H1 (cell line): ENCODE data around the gene EIF4E1B. TPM values are rescaled to one million over a fixed set of nuclear protein-coding genes. Genes with fewer than 3 reads are reported as not detected.

ENCODE experiments used
- CTCF ChIA-PET: fragments of 300-600 bp; sonication (Branson Sonifier 250); formaldehyde crosslinking; loops from one replicate; lab custom pipeline; 2021; ENCODE audit not compliant: partially characterized antibody; lab: Charles Lee
- POLR2A ChIA-PET: fragments of 300-600 bp; sonication (Branson Sonifier 250); formaldehyde crosslinking; loops from one replicate; lab custom pipeline; 2021; ENCODE audit warnings: inconsistent platforms; ENCODE audit not compliant: partially characterized antibody; lab: Charles Lee
- DNase-seq, 2 experiments: peaks; one replicate each; pipeline versions ENCODE4 v3.0.0 to v3.0.0-alpha.2; 2010 to 2022; ENCODE audit warnings: low spot score in 2 of 2, low read depth in 1 of 2, mixed read lengths in 1 of 2
- FAIRE-seq: peaks from 2 replicates; lab custom pipeline; 2011; peaks lifted over from hg19 to GRCh38; lab: Jason Lieb, UNC
- H2AFZ ChIP-seq: 2 replicates; pipeline ENCODE4 v1.8.1; 2012; ENCODE audit warnings: low read length, inconsistent platforms
- H2AK5ac ChIP-seq: 2 replicates; pipeline ENCODE4 v1.6.1; 2013; ENCODE audit warnings: low read depth, low read length
- H2BK120ac ChIP-seq: replicated peaks from 2 replicates; pipeline ENCODE3; 2013; ENCODE audit warnings: low read depth, low read length, inconsistent platforms
- H2BK12ac ChIP-seq: 2 replicates; pipeline ENCODE4 v1.6.1; 2013; ENCODE audit warnings: low read depth, low read length
- H2BK15ac ChIP-seq: 2 replicates; pipeline ENCODE4 v1.6.1; 2013; ENCODE audit warnings: low read length
- H2BK20ac ChIP-seq: 2 replicates; pipeline ENCODE4 v1.6.1; 2013; ENCODE audit warnings: low read length
- H2BK5ac ChIP-seq: 2 replicates; pipeline ENCODE4 v1.6.1; 2013; ENCODE audit warnings: low read depth, low read length
- H3K14ac ChIP-seq: 2 replicates; pipeline ENCODE4 v1.6.1; 2013; ENCODE audit warnings: inconsistent platforms; ENCODE audit not compliant: insufficient read length
- H3K18ac ChIP-seq: 2 replicates; pipeline ENCODE4 v1.6.1; 2013; ENCODE audit warnings: low read length; ENCODE audit errors: extremely low read depth
- H3K23ac ChIP-seq: 2 replicates; pipeline ENCODE4 v1.6.1; 2013; ENCODE audit warnings: inconsistent platforms; ENCODE audit not compliant: insufficient read length
- H3K23me2 ChIP-seq: 2 replicates; pipeline ENCODE4 v1.6.1; 2013; ENCODE audit warnings: low read depth, low read length
- H3K27ac ChIP-seq: 2 replicates; pipeline ENCODE4 v1.6.1; 2011; ENCODE audit warnings: low read depth, low read length, inconsistent platforms
- H3K27me3 ChIP-seq, 4 experiments: replicated peaks in 1 of 4; 1 replicate in 1 of 4; 2 replicates in 3 of 4; pipeline versions ENCODE4 v1.6.1 to v1.8.1; 2011 to 2013; ENCODE audit warnings: low read length in 3 of 4, mild to moderate bottlenecking in 3 of 4, inconsistent platforms in 2 of 4, mixed read lengths in 2 of 4, moderate library complexity in 1 of 4; ENCODE audit not compliant: control insufficient read depth in 3 of 4, insufficient read depth in 3 of 4; ENCODE audit errors: extremely low read depth in 1 of 4
- H3K36me3 ChIP-seq, 4 experiments: 2 replicates each; pipeline versions ENCODE4 v1.6.1 to v1.8.1; 2011 to 2013; ENCODE audit warnings: mild to moderate bottlenecking in 4 of 4, low read length in 3 of 4, moderate library complexity in 2 of 4, control low read depth in 1 of 4, inconsistent platforms in 1 of 4; ENCODE audit not compliant: insufficient read depth in 4 of 4, control insufficient read depth in 2 of 4
- H3K4ac ChIP-seq: replicated peaks from 2 replicates; pipeline ENCODE3; 2013; ENCODE audit warnings: low read length, low read depth, mixed read lengths, inconsistent platforms; ENCODE audit not compliant: insufficient read length
- H3K4me1 ChIP-seq, 4 experiments: replicated peaks in 1 of 4; 1 replicate in 1 of 4; 2 replicates in 3 of 4; pipeline versions ENCODE4 v1.6.1 to v1.8.1; 2011 to 2013; ENCODE audit warnings: low read length in 3 of 4, inconsistent platforms in 2 of 4, mixed read lengths in 1 of 4; ENCODE audit not compliant: insufficient read depth in 4 of 4, control insufficient read depth in 3 of 4
- H3K4me2 ChIP-seq, 2 experiments: 2 replicates each; pipeline versions ENCODE4 v1.6.1 to v1.8.1; 2011 to 2013; ENCODE audit warnings: low read depth in 2 of 2, low read length in 2 of 2, control low read depth in 1 of 2, inconsistent platforms in 1 of 2, mild to moderate bottlenecking in 1 of 2; ENCODE audit not compliant: insufficient read depth in 1 of 2
- H3K4me3 ChIP-seq, 4 experiments: fragments of 200-600, 300-600 bp in 1 of 4; sonication (generic), shearing (Covaris generic), sonication (Bioruptor Twin) in 1 of 4; 2 replicates each; pipeline versions ENCODE4 v1.5.1 to v1.8.1; 2011 to 2016; ENCODE audit warnings: low read length in 4 of 4, low read depth in 3 of 4, control low read depth in 2 of 4, inconsistent platforms in 2 of 4, mild to moderate bottlenecking in 2 of 4, mixed read lengths in 1 of 4, moderate library complexity in 1 of 4; ENCODE audit not compliant: insufficient read depth in 2 of 4; ENCODE audit errors: extremely low read depth in 1 of 4
- H3K56ac ChIP-seq: replicated peaks from 2 replicates; pipeline ENCODE3; 2013; ENCODE audit warnings: low read depth, mild to moderate bottlenecking, mixed read lengths, low read length, inconsistent platforms; ENCODE audit not compliant: insufficient read length
- H3K79me1 ChIP-seq: 2 replicates; pipeline ENCODE4 v1.6.1; 2013; ENCODE audit warnings: low read depth, low read length, control low read depth
- H3K79me2 ChIP-seq, 2 experiments: 2 replicates each; pipeline versions ENCODE4 v1.6.1 to v1.8.1; 2012 to 2013; ENCODE audit warnings: low read length in 2 of 2, mild to moderate bottlenecking in 2 of 2, inconsistent platforms in 1 of 2; ENCODE audit not compliant: insufficient read depth in 2 of 2, control insufficient read depth in 1 of 2
- H3K9ac ChIP-seq, 4 experiments: replicated peaks in 1 of 4; 1 replicate in 1 of 4; 2 replicates in 3 of 4; pipeline versions ENCODE4 v1.6.1 to v1.8.1; 2011 to 2013; ENCODE audit warnings: low read depth in 3 of 4, low read length in 3 of 4, control low read depth in 2 of 4, mild to moderate bottlenecking in 2 of 4, moderate library complexity in 2 of 4, inconsistent platforms in 1 of 4; ENCODE audit errors: extremely low read depth in 1 of 4
- H3K9me3 ChIP-seq, 2 experiments: 2 replicates each; pipeline versions ENCODE4 v1.6.1 to v1.8.1; 2012 to 2013; ENCODE audit warnings: mild to moderate bottlenecking in 2 of 2, moderate library complexity in 2 of 2, control low read depth in 1 of 2, inconsistent platforms in 1 of 2, low read depth in 1 of 2, low read length in 1 of 2, mixed read lengths in 1 of 2; ENCODE audit not compliant: insufficient read depth in 2 of 2
- H4K20me1 ChIP-seq, 2 experiments: replicated peaks in 1 of 2; 2 replicates each; pipeline versions ENCODE3 to v1.8.1; 2011 to 2013; ENCODE audit warnings: inconsistent platforms in 2 of 2, low read length in 2 of 2, mild to moderate bottlenecking in 1 of 2; ENCODE audit not compliant: insufficient read depth in 2 of 2, control insufficient read depth in 1 of 2
- H4K5ac ChIP-seq: 2 replicates; pipeline ENCODE4 v1.6.1; 2013; ENCODE audit warnings: low read length, low read depth, mixed read lengths, inconsistent platforms; ENCODE audit not compliant: insufficient read length
- H4K8ac ChIP-seq: 2 replicates; pipeline ENCODE4 v1.8.0; 2013; ENCODE audit warnings: mild to moderate bottlenecking, moderate library complexity, low read length, inconsistent platforms; ENCODE audit not compliant: insufficient read depth; ENCODE audit errors: extremely low read depth
- H4K91ac ChIP-seq: replicated peaks from 2 replicates; pipeline ENCODE3; 2013; ENCODE audit warnings: low read length, mixed read lengths, inconsistent platforms; ENCODE audit not compliant: insufficient read length
- BACH1 ChIP-seq: IDR thresholded peaks from 2 replicates; pipeline ENCODE4 v1.6.1; 2012; ENCODE audit warnings: low read length, improper control_type of control experiment
- GTF2F1 ChIP-seq: IDR thresholded peaks from 2 replicates; pipeline ENCODE4 v1.6.1; 2012; ENCODE audit warnings: low read depth, low read length, improper control_type of control experiment, borderline replicate concordance
- SAP30 ChIP-seq: fragments of 300-600 bp; sonication (generic); IDR thresholded peaks from 2 replicates; pipeline ENCODE4 v1.7.1; 2012; ENCODE audit warnings: low read length, moderate library complexity, mild to moderate bottlenecking, inconsistent platforms; ENCODE audit not compliant: insufficient read depth, insufficient replicate concordance
- SIN3A ChIP-seq, 2 experiments: IDR thresholded peaks in 1 of 2; conservative IDR thresholded peaks in 1 of 2; 2 replicates each; pipeline ENCODE4 v1.6.1; 2011 to 2012; ENCODE audit warnings: low read length in 2 of 2, improper control_type of control experiment in 1 of 2, low read depth in 1 of 2, mild to moderate bottlenecking in 1 of 2
- WGBS, 2 experiments: shearing (Covaris generic) in 1 of 2; methylation state at CpG; one replicate each; pipeline versions ENCODE4 v1.1.6 to v1.1.7; 2013 to 2015; ENCODE audit warnings: low lambda C conversion rate in 2 of 2, mixed read lengths in 2 of 2, inconsistent platforms in 1 of 2, low coverage in 1 of 2, missing lambda C conversion rate in 1 of 2; ENCODE audit not compliant: insufficient replicate concordance in 2 of 2, insufficient coverage in 1 of 2, insufficient read length in 1 of 2; ENCODE audit errors: extremely low coverage in 1 of 2, missing lambda C conversion rate in 1 of 2; 5-methylcytosine and 5-hydroxymethylcytosine counted together
- polyA plus RNA-seq, 7 experiments: library from polyadenylated mRNA; depleted of rRNA in 3 of 7; stranded (reverse) in 5 of 7; unstranded in 2 of 7; fragments of >200 nt in 5 of 7; fragments of 200-250 nt in 2 of 7; gene quantifications; 1 replicate in 5 of 7; 2 replicates in 1 of 7; 4 replicates in 1 of 7; pipeline versions ENCODE4 v1.2.1 to v1.2.3, GENCODE V29; 2011 to 2013; ENCODE audit warnings: missing spikeins in 2 of 7, mixed read lengths in 2 of 7
- total RNA-seq: library from RNA; stranded (reverse); fragmentation: NEBNext Ultra II Directional; extraction: Animal tissue kit (Norgen Biotek cat#: 25700); gene quantifications from 2 replicates; pipeline ENCODE4 v1.2.1, GENCODE V29; 2021

EIF4E1B gene
- total and polyA plus RNA-seq, 2 of the 8 experiments (the other 6 are each of a cell fraction or from before 2014, with no cell fraction given) = 0.97 to 1.3 TPM

- TF ChIP-seq SAP30 = no peak
- peak; percentile 25; the same call in 1 of the 2 replicates for TF ChIP-seq BACH1
- 0 out of 4 replicates have a peak, but pooled peaks of 1 of the 2 experiments have one; percentile 4 for TF ChIP-seq SIN3A (conservative IDR thresholded peaks at IDR 0.05 in 1 of 2, IDR thresholded peaks at IDR 0.05 in 1 of 2; ENCODE audit: low read depth in 1 of 2, low read length in 2 of 2)
- no peak for TF ChIP-seq GTF2F1
- CTCF ChIA-PET = interaction anchor here (0.8 to 6.0 kb wide), 4 partner anchors 11 to 31 kb away, joined by 3 to 37 read pairs (median 14); no protein-coding TSS in a partner anchor
- H3K9ac ChIP-seq = peak overlapping the region in 3 of 4 experiments; percentile 57 to 76 (median 63); a peak in 6 of 7 replicates
- no peak overlapping the region for H3K14ac ChIP-seq
- POLR2A ChIA-PET = interaction anchor here (1.2 to 1.5 kb wide), 2 partner anchors 12 to 74 kb away, joined by 3 read pairs; no protein-coding TSS in a partner anchor
- no peak overlapping the region for H2BK120ac ChIP-seq
- 44% methylated on average over 32 of the region's 46 CpGs; no CpG with 5 or more reads in 1 of the 2 experiments for WGBS, 2 experiments
- H3K4ac ChIP-seq = peak overlapping the region; percentile 8
- peak overlapping the region; percentile 61; the same call in 1 of the 2 replicates for H2BK20ac ChIP-seq
- peaks cover 0 to 14% (median 10%) of the 10 kb centered on the region in 4 experiments; a peak in 5 of 7 replicates for H3K27me3 ChIP-seq
- peak overlapping the region; percentile 75; the same call in 1 of the 2 replicates for H2BK15ac ChIP-seq
- H3K4me2 ChIP-seq = peak overlapping the region; percentile 87 to 94
- peak overlapping the region; percentile 98; the same call in 1 of the 2 replicates for H2AK5ac ChIP-seq
- H3K79me1 ChIP-seq = no peaks in the 10 kb centered on the region
- H3K9me3 ChIP-seq = no peaks in the 10 kb centered on the region
- H4K91ac ChIP-seq = peak overlapping the region; percentile 79
- H3K4me1 ChIP-seq = peaks cover 0 to 8% (median 5%) of the 10 kb centered on the region in 4 experiments; a peak in 5 of 7 replicates
- H3K79me2 ChIP-seq = no peaks in the 10 kb centered on the region
- H3K27ac ChIP-seq = no peak overlapping the region
- peak overlapping the region; percentile 71; the same call in 1 of the 2 replicates for H2BK5ac ChIP-seq
- FAIRE-seq = no peak
- H4K8ac ChIP-seq = peak overlapping the region; percentile 83
- no peaks in the 10 kb centered on the region for H3K36me3 ChIP-seq
- peak overlapping the region; percentile 84; the same call in 1 of the 2 replicates for H2BK12ac ChIP-seq
- H3K18ac ChIP-seq = peak overlapping the region; percentile 90
- H3K23me2 ChIP-seq = peaks cover 8% of the 10 kb centered on the region
- peak overlapping the region; percentile 2 for H3K56ac ChIP-seq
- peaks cover 5 to 8% of the 10 kb centered on the region in 2 experiments for H4K20me1 ChIP-seq
- no peak overlapping the region for H3K23ac ChIP-seq
- no peak overlapping the region for H2AFZ ChIP-seq
- no peak for DNase-seq
- H4K5ac ChIP-seq = no peak overlapping the region
- H3K4me3 ChIP-seq = peak overlapping the region; percentile 46 to 70 (median 65)
Measured at GRCh38 chr5:176608937-176609723, 21.3 kb upstream of the EIF4E1B start.
